ENCODE data around the gene MOCOS. TPM values are rescaled to one million over a fixed set of nuclear protein-coding genes. Genes with fewer than 3 reads are reported as not detected.
"Not testable (repeated sequence)": the region's sequence is repeated elsewhere in the genome, so short reads cannot be mapped to it uniquely, and the experiment has no call there.

Gene MOCOS
- total RNA-seq, 1 donor from 2014 or later: 15.3 TPM

- no peak overlapping the region for H3K4me3 ChIP-seq (ENCODE audit: low read depth, low read length)
- no peaks in the 10 kb centered on the region for H3K27me3 ChIP-seq (ENCODE audit: control insufficient read depth, insufficient read depth, low read length)
- no peaks in the 10 kb centered on the region for H3K36me3 ChIP-seq (ENCODE audit: control insufficient read depth, insufficient read depth, low read length)
- TF ChIP-seq CTCF (IDR thresholded peaks at IDR 0.05; ENCODE audit: insufficient read depth, low read length, poor library complexity, severe bottlenecking): no peak
- DNase-seq (ENCODE audit: low read depth): no peak
Measured at GRCh38 chr18:36199691-36200295, 12.5 kb downstream of the MOCOS start.

- TF ChIP-seq CTCF (IDR thresholded peaks at IDR 0.05; ENCODE audit: insufficient read depth, low read length, poor library complexity, severe bottlenecking): no peak
- no peak overlapping the region for H3K4me3 ChIP-seq (ENCODE audit: low read depth, low read length)
- H3K27me3 ChIP-seq (ENCODE audit: control insufficient read depth, insufficient read depth, low read length): no peaks in the 10 kb centered on the region
- no peak for DNase-seq (ENCODE audit: low read depth)
- H3K36me3 ChIP-seq (ENCODE audit: control insufficient read depth, insufficient read depth, low read length): no peaks in the 10 kb centered on the region
Measured at GRCh38 chr18:36200354-36200771, 13.1 kb downstream of the MOCOS start.

GRCh38 chr18:36201765-36202164, 14.5 kb downstream of the MOCOS start:
- TF ChIP-seq CTCF (IDR thresholded peaks at IDR 0.05; ENCODE audit: insufficient read depth, low read length, poor library complexity, severe bottlenecking): no peak
- no peak for DNase-seq (ENCODE audit: low read depth)
- Histone ChIP-seq H3K4me3 (ENCODE audit: low read depth, low read length) (no peak overlapping the region), H3K36me3 (ENCODE audit: control insufficient read depth, insufficient read depth, low read length) (no peaks in the 10 kb centered on the region), H3K27me3 (ENCODE audit: control insufficient read depth, insufficient read depth, low read length) (no peaks in the 10 kb centered on the region)

GRCh38 chr18:36203360-36203895, 16.1 kb downstream of the MOCOS start:
- Histone ChIP-seq H3K36me3 (ENCODE audit: control insufficient read depth, insufficient read depth, low read length) (no peaks in the 10 kb centered on the region), H3K4me3 (ENCODE audit: low read depth, low read length) (no peak overlapping the region), H3K27me3 (ENCODE audit: control insufficient read depth, insufficient read depth, low read length) (no peaks in the 10 kb centered on the region)
- TF ChIP-seq CTCF (IDR thresholded peaks at IDR 0.05; ENCODE audit: insufficient read depth, low read length, poor library complexity, severe bottlenecking): no peak
- DNase-seq (ENCODE audit: low read depth): no peak

GRCh38 chr18:36205166-36205565, 17.9 kb downstream of the MOCOS start:
- Histone ChIP-seq H3K27me3 (ENCODE audit: control insufficient read depth, insufficient read depth, low read length) (no peaks in the 10 kb centered on the region), H3K36me3 (ENCODE audit: control insufficient read depth, insufficient read depth, low read length) (no peaks in the 10 kb centered on the region), H3K4me3 (ENCODE audit: low read depth, low read length) (no peak overlapping the region)
- no peak for DNase-seq (ENCODE audit: low read depth)
- no peak for TF ChIP-seq CTCF (IDR thresholded peaks at IDR 0.05; ENCODE audit: insufficient read depth, low read length, poor library complexity, severe bottlenecking)

- no peak for DNase-seq (ENCODE audit: low read depth)
- no peaks in the 10 kb centered on the region for H3K36me3 ChIP-seq (ENCODE audit: control insufficient read depth, insufficient read depth, low read length)
- no peaks in the 10 kb centered on the region for H3K27me3 ChIP-seq (ENCODE audit: control insufficient read depth, insufficient read depth, low read length)
- no peak for TF ChIP-seq CTCF (IDR thresholded peaks at IDR 0.05; ENCODE audit: insufficient read depth, low read length, poor library complexity, severe bottlenecking)
- no peak overlapping the region for H3K4me3 ChIP-seq (ENCODE audit: low read depth, low read length)
Measured at GRCh38 chr18:36207303-36207702, 20.0 kb downstream of the MOCOS start.

- not testable (repeated sequence) for H3K4me3 ChIP-seq (ENCODE audit: low read depth, low read length); DNase-seq (ENCODE audit: low read depth); H3K36me3 ChIP-seq (ENCODE audit: control insufficient read depth, insufficient read depth, low read length); H3K27me3 ChIP-seq (ENCODE audit: control insufficient read depth, insufficient read depth, low read length)
Measured at GRCh38 chr18:36207969-36208368, 20.7 kb downstream of the MOCOS start.
